Right cardiac atrium (tissue), 5 donors: ENCODE results near the gene ELOVL1. TPM values are rescaled to one million over a fixed set of nuclear protein-coding genes. Genes with fewer than 3 reads are reported as not detected.
"Not testable (repeated sequence)": the region's sequence is repeated elsewhere in the genome, so short reads cannot be mapped to it uniquely, and the experiment has no call there.

Experiments
- ATAC-seq, 2 donors: fragments of 200-7000 bp; cut with Tn5 transposase; one replicate each; pipeline versions ENCODE4 v1.8.0 to v1.9.1; 2020; ENCODE audit warnings: moderate library complexity in 2 of 2, mild to moderate bottlenecking in 1 of 2
- DNase-seq, 3 donors: peaks; one replicate each; pipeline ENCODE4 v3.0.0-alpha.2; 2020
- H3K27ac ChIP-seq: one replicate; pipeline ENCODE4 v1.5.1; 2013; ENCODE audit warnings: mild to moderate bottlenecking, low read length, control low read depth, moderate library complexity
- H3K27me3 ChIP-seq: one replicate; pipeline ENCODE4 v1.6.1; 2013; ENCODE audit not compliant: control insufficient read depth, insufficient read depth
- H3K4me1 ChIP-seq: one replicate; pipeline ENCODE4 v1.6.1; 2013; ENCODE audit warnings: low read length; ENCODE audit not compliant: control insufficient read depth, insufficient read depth
- H3K4me3 ChIP-seq: one replicate; pipeline ENCODE4 v1.5.1; 2013; ENCODE audit warnings: low read length, control low read depth
- H3K9me3 ChIP-seq: one replicate; pipeline ENCODE4 v1.6.1; 2013; ENCODE audit warnings: low read length; ENCODE audit not compliant: control insufficient read depth
- WGBS: extraction: QIAGEN DNeasy Blood & Tissue Kit; methylation state at CpG from one replicate; pipeline ENCODE4 v1.1.7; 2013; 5-methylcytosine and 5-hydroxymethylcytosine counted together
- intact Hi-C, 4 donors: fragments of 100-400 bp; cut with DNase I; formaldehyde crosslinking; loops; one replicate each; pipeline versions ENCODE4 v1.11.0 to v1.14.0; 2022 to 2023
- polyA plus RNA-seq: library from polyadenylated mRNA; stranded (reverse); fragments of 200-250 nt; gene quantifications from one replicate; pipeline ENCODE4 v1.2.3, GENCODE V29; 2013
- total RNA-seq, 4 donors: library from RNA; stranded (reverse); fragmentation: NEBNext Ultra II Directional; extraction: Animal tissue kit (Norgen Biotek cat#: 25700); gene quantifications; one replicate each; pipeline ENCODE4 v1.2.1, GENCODE V29; 2021
- donor health status: healthy with polysubstance abuse.
- donor health status: DM: no; HTN: yes; CAD: no.
- donor health status: DM: no; HTN: no; CAD: no.
- donor health status: DM: no; HTN: yes; CAD: no; lungs with severe emphysema.
- donor health status: DM: yes; HTN: yes; CAD: no.

Gene ELOVL1
- total and polyA plus RNA-seq, 5 donors, result 33.1 to 47.1 (median 37.6) TPM

DNA sequence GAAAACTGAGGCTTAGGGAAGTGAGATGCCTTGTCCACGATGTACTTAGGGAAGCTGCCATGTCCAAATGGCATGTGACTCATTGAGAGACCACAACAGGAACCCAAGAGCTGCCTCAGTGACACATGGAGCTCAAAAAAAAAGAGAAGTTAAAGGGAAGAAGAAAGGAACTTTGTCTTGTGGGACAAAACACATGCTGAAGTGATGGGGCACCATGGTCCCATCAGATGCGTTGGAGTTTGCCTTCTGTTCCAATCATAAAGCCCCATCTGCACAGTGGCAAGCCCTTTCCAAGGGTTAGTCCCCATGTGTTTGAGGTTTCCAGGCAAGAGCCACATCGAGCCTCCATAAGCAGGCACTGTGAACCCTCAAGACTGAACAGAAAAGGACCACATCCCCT is 13.8 kb upstream of the ELOVL1 start:
- Histone ChIP-seq H3K4me3 (no peak overlapping the region), H3K27me3 (no peaks in the 10 kb centered on the region), H3K27ac (no peak overlapping the region), H3K9me3 (no peaks in the 10 kb centered on the region), H3K4me1 (peaks cover 13% of the 10 kb centered on the region)
- ATAC-seq (peak; percentile 14 to 24), DNase-seq (no peak)
- intact Hi-C loops, result loop anchor here (5.0 to 10.0 kb wide), 2 partner anchors 144 to 147 kb away; no protein-coding TSS in a partner anchor
- WGBS, result 70% methylated on average over 3 of the region's 3 CpGs

DNA sequence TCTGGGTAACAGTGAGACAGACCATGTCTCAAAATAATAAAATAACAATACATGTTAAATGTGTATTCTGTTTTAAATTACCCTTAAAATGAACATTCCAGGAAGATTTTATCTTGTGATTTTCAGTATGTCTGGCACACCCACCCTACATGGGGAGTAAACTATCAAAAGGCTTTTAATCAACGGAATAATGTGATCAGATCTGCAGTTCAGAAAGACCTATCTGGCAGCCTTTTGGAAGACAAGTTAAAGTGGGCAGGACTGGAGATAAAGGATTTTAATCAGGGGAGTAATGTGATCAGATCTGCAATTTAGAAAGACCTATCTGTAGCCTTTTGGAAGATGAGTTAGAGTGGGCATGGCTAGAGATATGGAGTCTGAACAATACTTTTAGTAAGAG is 11.7 kb upstream of the ELOVL1 start:
- H3K27ac ChIP-seq, result no peak overlapping the region
- no peak for ATAC-seq
- no peaks in the 10 kb centered on the region for H3K9me3 ChIP-seq
- intact Hi-C loops, result no loop called here
- H3K4me3 ChIP-seq, result no peak overlapping the region
- no peaks in the 10 kb centered on the region for H3K27me3 ChIP-seq
- peaks cover 13% of the 10 kb centered on the region for H3K4me1 ChIP-seq
- no peak for DNase-seq
- WGBS, result 97% methylated on average over 1 of the region's 1 CpG

DNA sequence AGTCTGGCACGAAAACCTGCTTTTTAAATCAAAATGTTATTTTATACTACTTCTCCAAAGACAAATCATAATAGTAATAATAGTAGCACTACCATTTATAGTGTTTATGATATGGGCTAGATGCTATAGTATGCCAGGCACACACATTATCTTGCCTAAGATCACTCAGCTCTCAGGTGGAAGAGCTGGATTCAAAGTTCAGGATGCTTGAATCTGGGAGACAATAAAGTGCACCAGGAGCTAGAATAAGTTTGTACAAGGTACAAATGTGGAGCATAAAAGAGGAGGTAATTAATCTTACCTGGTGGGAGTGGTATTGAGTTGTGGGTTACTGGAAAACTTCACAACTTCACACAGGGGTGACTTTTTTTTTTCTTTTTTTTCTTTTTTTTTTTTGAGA is 10.0 kb upstream of the ELOVL1 start:
- intact Hi-C loops, result no loop called here
- ATAC-seq, result no peak
- 97% methylated on average over 1 of the region's 1 CpG for WGBS

DNA sequence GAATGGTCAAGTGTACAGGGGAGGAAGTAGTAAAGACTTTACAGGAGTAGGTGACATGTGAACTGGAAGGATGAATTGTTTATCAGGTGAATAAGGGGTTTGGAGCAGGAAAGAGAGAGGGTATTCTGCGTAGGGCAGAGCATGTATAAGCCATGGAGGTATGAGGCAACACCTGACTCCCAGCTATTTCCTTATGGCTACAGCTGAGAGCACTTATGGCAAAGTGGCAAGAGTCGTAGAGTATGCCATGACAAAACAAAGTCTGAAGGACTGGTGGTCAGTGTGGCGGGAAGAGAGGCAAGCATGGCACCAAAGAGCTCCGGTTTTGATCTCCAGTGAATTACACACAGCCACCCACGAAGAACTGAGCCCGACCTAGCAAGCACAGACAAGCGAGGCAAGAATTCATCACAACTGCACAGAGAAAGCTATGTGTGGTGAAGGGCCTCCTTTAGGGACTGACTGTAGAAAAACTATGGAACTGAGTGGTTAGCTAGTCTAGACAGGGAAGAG is 9.0 kb upstream of the ELOVL1 start:
- Histone ChIP-seq H3K4me1 (peaks cover 5% of the 10 kb centered on the region), H3K27ac (no peak overlapping the region), H3K9me3 (no peaks in the 10 kb centered on the region), H3K4me3 (no peak overlapping the region), H3K27me3 (no peaks in the 10 kb centered on the region)
- DNase-seq (no peak), ATAC-seq (no peak)
- intact Hi-C loops, result no loop called here
- WGBS, result 84% methylated on average over 7 of the region's 7 CpGs

More for the DNA sequence above, 10.0 kb upstream of the ELOVL1 start:
- Histone ChIP-seq H3K27ac (no peak overlapping the region), H3K9me3 (no peaks in the 10 kb centered on the region), H3K4me3 (no peak overlapping the region), H3K27me3 (no peaks in the 10 kb centered on the region), H3K4me1 (peaks cover 13% of the 10 kb centered on the region)
- DNase-seq, result no peak

DNA sequence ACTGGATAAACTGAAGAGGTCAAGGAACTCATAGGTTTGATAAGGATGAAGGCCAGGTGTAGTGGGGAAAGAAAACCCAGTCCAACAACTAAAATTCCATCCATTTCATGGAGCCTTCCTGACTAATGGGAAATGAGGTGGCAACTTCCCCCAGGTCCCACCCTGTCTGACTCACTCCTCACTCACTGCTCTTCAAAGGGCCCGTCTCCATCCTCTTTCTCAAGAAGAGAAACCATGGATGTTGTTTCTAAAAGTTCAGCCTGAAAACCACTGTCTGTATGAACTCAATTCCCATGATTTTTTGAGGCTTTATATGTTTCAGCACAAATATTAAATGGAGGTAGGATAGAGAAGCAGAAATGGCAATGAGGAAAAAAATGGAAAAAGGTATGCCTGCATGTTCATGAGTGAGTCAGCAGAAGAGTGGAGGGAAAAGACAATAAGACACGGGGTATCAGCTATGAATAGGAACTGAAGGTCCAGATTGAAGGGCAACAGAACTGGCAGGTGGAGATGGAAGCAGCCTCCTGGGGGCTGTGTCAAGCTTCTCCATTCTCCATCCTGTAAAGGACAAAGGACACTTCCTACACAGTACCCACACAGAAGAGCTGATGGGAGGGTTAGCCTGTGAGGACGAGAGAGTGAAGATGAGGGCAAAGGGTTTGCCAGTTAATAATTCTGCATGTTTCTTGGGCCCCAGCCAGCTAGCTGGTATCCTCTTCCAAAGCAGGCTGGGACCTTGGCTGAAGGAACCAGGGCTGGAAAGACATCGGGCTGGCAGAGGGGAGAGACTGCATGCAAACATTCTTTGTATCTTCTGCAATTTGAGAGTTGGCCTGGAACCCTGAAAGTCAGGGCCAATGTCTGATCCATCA is 5.5 kb upstream of the ELOVL1 start:
- no peaks in the 10 kb centered on the region for H3K27me3 ChIP-seq
- DNase-seq (peak in 2 of 3 donors; percentile 30 to 56), ATAC-seq (peak; percentile 32 to 75)
- WGBS, result 48% methylated on average over 4 of the region's 4 CpGs
- intact Hi-C loops, result no loop called here
- H3K27ac ChIP-seq, result peak overlapping the region; percentile 80
- H3K4me3 ChIP-seq, result no peak overlapping the region
- H3K9me3 ChIP-seq, result no peaks in the 10 kb centered on the region
- H3K4me1 ChIP-seq, result peaks cover 5% of the 10 kb centered on the region

DNA sequence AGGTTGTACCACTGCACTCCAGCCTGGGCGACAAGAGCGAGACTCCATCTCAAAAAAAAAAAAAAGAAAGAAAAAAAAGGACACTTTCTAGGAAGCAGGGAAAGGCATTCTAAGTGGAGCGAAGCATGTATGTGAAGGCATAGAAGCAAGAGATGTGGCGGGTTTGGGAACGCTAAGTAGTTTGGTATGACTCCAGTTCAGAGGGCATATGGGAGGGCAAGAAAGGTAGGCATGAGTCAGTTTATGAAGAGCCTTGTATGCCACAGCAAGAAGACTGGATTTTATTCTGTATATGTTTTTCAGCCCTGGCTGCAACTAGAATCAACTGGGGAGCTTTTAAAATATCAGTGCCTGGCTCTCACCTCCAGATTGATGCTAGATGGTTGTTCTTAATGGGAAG is 4.4 kb upstream of the ELOVL1 start:
- intact Hi-C loops, result no loop called here
- WGBS, result 99% methylated on average over 5 of the region's 5 CpGs

DNA sequence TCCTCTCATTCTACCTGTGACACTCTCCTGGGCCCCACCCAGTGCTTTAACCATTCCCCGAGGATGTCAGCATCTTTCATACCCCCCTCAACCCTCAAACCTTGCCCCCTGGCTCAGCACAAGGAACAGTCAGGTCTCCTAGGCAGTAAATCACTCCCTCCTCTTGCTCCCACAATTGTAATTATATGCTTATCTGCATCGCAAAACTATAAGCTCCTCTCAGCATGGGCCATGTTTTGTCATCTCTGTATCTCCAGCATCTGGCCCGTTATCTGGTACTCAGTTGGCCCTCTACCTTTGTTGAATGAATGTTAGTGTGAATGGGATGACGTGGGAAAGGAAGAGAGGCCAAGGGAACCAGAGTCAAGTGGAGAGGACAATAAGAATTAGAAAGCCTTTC is 2.8 kb upstream of the ELOVL1 start:
- no peaks in the 10 kb centered on the region for H3K9me3 ChIP-seq
- H3K27ac ChIP-seq, result no peak overlapping the region
- ATAC-seq (no peak), DNase-seq (no peak)
- intact Hi-C loops, result no loop called here
- peaks cover 12% of the 10 kb centered on the region for H3K4me1 ChIP-seq
- 85% methylated on average over 4 of the region's 4 CpGs for WGBS
- no peaks in the 10 kb centered on the region for H3K27me3 ChIP-seq
- H3K4me3 ChIP-seq, result no peak overlapping the region

More for the DNA sequence above, 4.4 kb upstream of the ELOVL1 start:
- Histone ChIP-seq H3K9me3 (no peaks in the 10 kb centered on the region), H3K4me3 (no peak overlapping the region), H3K27ac (no peak overlapping the region), H3K27me3 (no peaks in the 10 kb centered on the region), H3K4me1 (peaks cover 5% of the 10 kb centered on the region)
- ATAC-seq (no peak), DNase-seq (no peak)

DNA sequence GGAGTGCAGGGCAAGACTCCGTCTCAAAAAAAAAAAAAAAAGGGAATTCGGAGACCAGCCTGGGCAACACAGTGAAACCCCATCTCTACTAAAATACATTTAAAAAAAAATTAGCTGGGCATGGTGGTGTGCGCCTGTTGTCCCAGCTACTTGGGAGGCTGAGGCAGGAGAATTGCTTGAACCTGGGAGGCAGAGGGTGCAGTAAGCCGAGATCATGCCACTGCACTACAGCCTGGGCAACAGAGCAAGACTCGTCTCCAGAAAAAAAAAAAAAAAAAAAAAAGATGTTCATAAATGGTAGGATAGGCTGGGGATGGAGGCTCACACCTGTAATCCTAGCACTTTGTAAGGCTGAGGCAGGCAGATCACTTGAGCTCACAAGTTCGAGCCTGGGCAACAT is 2.0 kb upstream of the ELOVL1 start:
- H3K4me3 ChIP-seq, DNase-seq, H3K27ac ChIP-seq, intact Hi-C loops, H3K9me3 ChIP-seq, H3K27me3 ChIP-seq, ATAC-seq: not testable (repeated sequence)
- WGBS, result 96% methylated on average over 6 of the region's 6 CpGs
- H3K4me1 ChIP-seq, result peaks cover 12% of the 10 kb centered on the region

DNA sequence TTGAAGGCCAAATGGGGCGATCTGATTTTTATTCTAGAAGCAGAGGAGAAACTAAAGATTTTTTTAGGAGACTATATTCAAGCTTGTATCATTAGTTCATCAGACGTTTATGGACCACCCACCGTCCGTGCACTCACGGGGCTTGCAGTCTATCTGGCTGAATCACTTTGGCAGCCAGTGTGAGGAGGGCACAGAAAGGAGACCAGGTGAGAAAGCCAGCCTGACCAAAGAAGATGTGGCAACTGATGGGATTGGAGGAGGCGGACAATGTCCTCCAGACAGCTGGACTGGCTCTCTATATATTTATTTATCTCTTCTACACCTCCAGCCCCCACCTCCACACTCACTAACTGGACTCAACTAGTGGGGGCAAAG is 822 bp upstream of the ELOVL1 start:
- peak overlapping the region; percentile 82 for H3K4me3 ChIP-seq
- H3K9me3 ChIP-seq, result no peaks in the 10 kb centered on the region
- peaks cover 12% of the 10 kb centered on the region for H3K4me1 ChIP-seq
- H3K27me3 ChIP-seq, result no peaks in the 10 kb centered on the region
- 21% methylated on average over 6 of the region's 6 CpGs for WGBS
- intact Hi-C loops, result no loop called here
- DNase-seq, result no peak
- ATAC-seq, result no peak
- peak overlapping the region; percentile 96 for H3K27ac ChIP-seq

DNA sequence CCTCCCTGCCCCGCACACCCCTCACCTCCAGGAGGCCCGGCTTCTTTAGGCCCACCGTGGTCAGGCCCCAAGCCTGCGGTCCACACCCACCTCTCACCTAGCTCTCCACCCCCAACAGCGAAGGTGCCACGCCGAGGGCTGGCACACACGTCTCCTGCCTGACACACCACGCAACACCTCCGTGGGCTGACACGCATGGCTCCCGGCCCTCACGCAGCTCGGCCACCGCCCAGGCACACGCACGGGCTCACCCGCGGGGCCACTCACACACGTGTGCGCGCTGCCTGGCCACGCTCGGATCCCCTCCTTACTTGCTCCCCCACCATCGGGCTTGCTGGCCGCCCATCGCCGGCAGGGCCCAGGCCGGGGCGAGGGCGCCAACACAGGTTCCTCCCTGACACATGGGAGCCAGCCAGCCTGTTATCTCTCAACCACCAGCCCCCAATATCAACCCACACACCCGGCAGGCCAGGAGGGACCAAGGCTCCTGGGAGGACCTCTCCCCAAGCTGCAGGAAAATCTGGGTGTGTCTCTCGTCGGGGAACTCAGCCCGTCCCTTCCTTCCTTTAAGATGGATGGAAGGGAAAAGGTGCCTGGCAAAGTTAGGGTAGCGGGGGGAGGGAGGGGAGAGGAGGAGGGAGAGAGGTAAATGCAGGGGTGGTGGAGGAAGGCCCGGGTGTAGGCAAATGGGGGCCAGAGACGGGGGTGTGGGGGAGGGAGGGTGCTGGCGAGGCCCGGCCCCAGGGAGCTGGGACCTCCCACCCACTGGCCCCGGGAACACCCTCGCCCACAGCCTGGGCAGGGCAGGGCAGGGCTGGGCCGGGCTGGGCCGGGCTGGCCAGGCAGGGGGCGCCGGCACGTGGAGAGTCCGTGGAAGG is 546 bp downstream of the ELOVL1 start:
- H3K27ac ChIP-seq, result peak overlapping the region; percentile 95
- ATAC-seq, result peak; percentile 74 to 81
- peaks cover 10% of the 10 kb centered on the region for H3K4me1 ChIP-seq
- no peaks in the 10 kb centered on the region for H3K9me3 ChIP-seq
- 1% methylated on average over 48 of the region's 48 CpGs for WGBS
- DNase-seq, result peak; percentile 46 to 77 (median 70)
- intact Hi-C loops, result no loop called here
- H3K27me3 ChIP-seq, result no peaks in the 10 kb centered on the region
- H3K4me3 ChIP-seq, result peak overlapping the region; percentile 82

DNA sequence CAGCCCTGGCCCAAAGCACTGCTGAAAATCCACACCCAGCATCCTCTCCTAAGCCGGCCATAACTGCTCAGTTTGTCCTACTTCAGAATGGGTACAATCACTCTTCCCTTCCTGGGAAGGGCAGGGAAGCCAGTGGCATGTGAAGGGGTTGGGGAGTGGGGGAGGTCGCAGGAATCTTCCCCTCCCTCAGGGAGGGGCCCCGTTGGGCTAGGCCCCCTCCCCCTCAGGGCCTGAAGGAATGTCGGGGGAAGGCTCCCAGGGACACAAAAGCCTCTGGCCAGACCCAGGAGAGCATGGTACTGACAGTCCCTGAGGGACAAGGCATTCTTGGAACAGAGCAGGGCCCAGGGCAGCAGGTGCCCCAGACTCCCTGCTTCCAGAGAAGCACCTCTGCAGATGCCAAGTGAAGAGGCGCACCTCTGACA is 1.2 kb downstream of the ELOVL1 start:
- H3K4me1 ChIP-seq, result peaks cover 10% of the 10 kb centered on the region
- no peaks in the 10 kb centered on the region for H3K27me3 ChIP-seq
- ATAC-seq (peak in 1 of 2 donors; percentile 1), DNase-seq (no peak)
- H3K4me3 ChIP-seq, result peak overlapping the region; percentile 82
- intact Hi-C loops, result no loop called here
- peak overlapping the region; percentile 4 for H3K27ac ChIP-seq
- no peaks in the 10 kb centered on the region for H3K9me3 ChIP-seq
- whole genome bisulfite sequencing, result 20% methylated on average over 5 of the region's 5 CpGs
